GM12892 (cell line): ENCODE results near the gene SPEF1.

Experiments
- POLR2A ChIP-seq: IDR thresholded peaks from 2 replicates; pipeline ENCODE4 v1.6.1; 2011; ENCODE audit warnings: low read depth, low read length, control low read depth
- POLR2AphosphoS5 ChIP-seq: IDR thresholded peaks from 2 replicates; pipeline ENCODE4 v1.6.1; 2011; ENCODE audit warnings: low read depth, low read length, control low read depth
- TAF1 ChIP-seq: IDR thresholded peaks from 2 replicates; pipeline ENCODE4 v1.6.1; 2011; ENCODE audit warnings: low read depth, mild to moderate bottlenecking, control low read depth, low read length, borderline replicate concordance

GRCh38 chr20:3768342-3769130 lies 12.7 kb downstream of the SPEF1 start:
- TF ChIP-seq POLR2A (no peak), TAF1 (no peak), POLR2AphosphoS5 (no peak)
